HG02798 (cell line): ENCODE results near the gene CCDC141.

Source experiments
- ATAC-seq: cut with Tn5 transposase; IDR thresholded peaks from one replicate; pipeline ENCODE4 v1.9.1; 2021; ENCODE audit warnings: mild to moderate bottlenecking; ENCODE audit not compliant: unreplicated experiment, poor library complexity

The CCDC141 gene

GRCh38 chr2:178874529-178875240, 175.3 kb downstream of the CCDC141 start:
- no peak for ATAC-seq

GRCh38 chr2:178873912-178874311, 176.0 kb downstream of the CCDC141 start:
- ATAC-seq, result no peak

- no peak for ATAC-seq
Observed at GRCh38 chr2:178871536-178871935, 178.4 kb downstream of the CCDC141 start.

- ATAC-seq, result no peak
Observed at GRCh38 chr2:178870703-178871102, 179.2 kb downstream of the CCDC141 start.

- no peak for ATAC-seq
Observed at GRCh38 chr2:178865999-178866398, 183.9 kb downstream of the CCDC141 start.

GRCh38 chr2:178865146-178865936, 184.6 kb downstream of the CCDC141 start:
- no peak for ATAC-seq

- no peak for ATAC-seq
Observed at GRCh38 chr2:178863856-178864620, 185.9 kb downstream of the CCDC141 start.

GRCh38 chr2:178863130-178863855, 186.6 kb downstream of the CCDC141 start:
- ATAC-seq, result no peak

GRCh38 chr2:178860551-178860950, 189.4 kb downstream of the CCDC141 start:
- no peak for ATAC-seq

GRCh38 chr2:178859730-178860129, 190.2 kb downstream of the CCDC141 start:
- no peak for ATAC-seq

- ATAC-seq, result no peak
Observed at GRCh38 chr2:178858896-178859625, 190.9 kb downstream of the CCDC141 start.

GRCh38 chr2:178855151-178855550, 194.8 kb downstream of the CCDC141 start:
- no peak for ATAC-seq

GRCh38 chr2:178848335-178848734, 201.6 kb downstream of the CCDC141 start:
- no peak for ATAC-seq

- ATAC-seq, result no peak
Observed at GRCh38 chr2:178846458-178846802, 203.5 kb downstream of the CCDC141 start.

GRCh38 chr2:178845566-178846457, 204.1 kb downstream of the CCDC141 start:
- ATAC-seq, result no peak

- ATAC-seq, result no peak
Observed at GRCh38 chr2:178844701-178845100, 205.2 kb downstream of the CCDC141 start.

GRCh38 chr2:178844269-178844668, 205.7 kb downstream of the CCDC141 start:
- no peak for ATAC-seq

- ATAC-seq, result no peak
Observed at GRCh38 chr2:178843697-178844096, 206.2 kb downstream of the CCDC141 start.

- ATAC-seq, result no peak
Observed at GRCh38 chr2:178836807-178837206, 213.1 kb downstream of the CCDC141 start.
